Calu3 (cell line): Measurements from ENCODE around the gene ETV5. TPM values are rescaled to one million over a fixed set of nuclear protein-coding genes. Genes with fewer than 3 reads are reported as not detected.

Source experiments
- BruUV-seq: library from RNA; stranded (reverse); fragments of 400-500 nt; replicated peaks from 2 replicates; lab custom pipeline; 2021; lab: Mats Ljungman, UMichigan
- CTCF ChIA-PET: fragments of 300-600 bp; sonication (Branson Sonifier 250); formaldehyde crosslinking; loops from one replicate; lab custom pipeline; 2022; ENCODE audit warnings: antibody characterized with exemption; lab: Charles Lee
- DNase-seq: peaks from one replicate; pipeline ENCODE4 v3.0.0; 2022
- H3K27ac Mint-ChIP-seq: one replicate; pipeline ENCODE4 v1.8.0; 2022; ENCODE audit warnings: mixed read lengths; ENCODE audit not compliant: unreplicated experiment
- H3K27me3 Mint-ChIP-seq: one replicate; pipeline ENCODE4 v1.8.0; 2022; ENCODE audit warnings: mixed read lengths; ENCODE audit not compliant: unreplicated experiment
- H3K36me3 Mint-ChIP-seq: one replicate; pipeline ENCODE4 v1.8.0; 2022; ENCODE audit warnings: mild to moderate bottlenecking, moderate library complexity, mixed read lengths; ENCODE audit not compliant: insufficient read depth, unreplicated experiment
- H3K4me1 Mint-ChIP-seq: one replicate; pipeline ENCODE4 v1.8.0; 2022; ENCODE audit warnings: mild to moderate bottlenecking, low read depth, mixed read lengths; ENCODE audit not compliant: unreplicated experiment
- H3K4me3 Mint-ChIP-seq: one replicate; pipeline ENCODE4 v1.8.0; 2022; ENCODE audit warnings: mild to moderate bottlenecking, low read depth, moderate library complexity, mixed read lengths; ENCODE audit not compliant: unreplicated experiment
- H3K9me3 Mint-ChIP-seq: one replicate; pipeline ENCODE4 v1.8.0; 2022; ENCODE audit warnings: low read depth, mixed read lengths; ENCODE audit not compliant: unreplicated experiment
- CTCF ChIP-seq: fragments of 200-600 bp; IDR thresholded peaks from one replicate; pipeline ENCODE4 v1.8.0; 2022; ENCODE audit warnings: antibody characterized with exemption; ENCODE audit not compliant: unreplicated experiment
- intact Hi-C: fragments of 100-400 bp; cut with micrococcal nuclease; formaldehyde crosslinking; loops from one replicate; pipeline ENCODE4 v1.10.0; 2022; ENCODE audit not compliant: unreplicated experiment
- total RNA-seq: library from RNA; stranded (reverse); gene quantifications from 2 replicates; pipeline ENCODE4 v1.2.3, GENCODE V29; 2022

Gene ETV5
- total RNA-seq, 1 experiment from 2014 or later, result 108 TPM

- Mint-ChIP-seq H3K4me3 (no peak overlapping the region), H3K27me3 (no peaks in the 10 kb centered on the region), H3K27ac (no peak overlapping the region), H3K4me1 (no peaks in the 10 kb centered on the region), H3K36me3 (peaks cover 37% of the 10 kb centered on the region), H3K9me3 (peaks cover 5% of the 10 kb centered on the region)
- no TSS peak for BruUV-seq
- TF ChIP-seq CTCF, result no peak
- CTCF ChIA-PET, result no interaction called here
- no peak for DNase-seq
- intact Hi-C loops, result no loop called here
Measured at GRCh38 chr3:186073641-186074040, 35.2 kb downstream of the ETV5 start.

- intact Hi-C loops, result no loop called here
- peaks cover 5% of the 10 kb centered on the region for H3K9me3 Mint-ChIP-seq
- H3K27ac Mint-ChIP-seq, result no peak overlapping the region
- H3K4me1 Mint-ChIP-seq, result no peaks in the 10 kb centered on the region
- H3K4me3 Mint-ChIP-seq, result no peak overlapping the region
- BruUV-seq, result no TSS peak
- no peak for DNase-seq
- TF ChIP-seq CTCF, result no peak
- H3K27me3 Mint-ChIP-seq, result no peaks in the 10 kb centered on the region
- peaks cover 48% of the 10 kb centered on the region for H3K36me3 Mint-ChIP-seq
- CTCF ChIA-PET, result no interaction called here
Measured at GRCh38 chr3:186070996-186071395, 37.9 kb downstream of the ETV5 start.

- CTCF ChIA-PET, result no interaction called here
- no TSS peak for BruUV-seq
- H3K4me1 Mint-ChIP-seq, result no peaks in the 10 kb centered on the region
- no peak overlapping the region for H3K4me3 Mint-ChIP-seq
- TF ChIP-seq CTCF, result no peak
- DNase-seq, result no peak
- H3K27me3 Mint-ChIP-seq, result no peaks in the 10 kb centered on the region
- intact Hi-C loops, result no loop called here
- H3K27ac Mint-ChIP-seq, result no peak overlapping the region
- H3K9me3 Mint-ChIP-seq, result peaks cover 5% of the 10 kb centered on the region
- peaks cover 53% of the 10 kb centered on the region for H3K36me3 Mint-ChIP-seq
Measured at GRCh38 chr3:186070550-186070949, 38.3 kb downstream of the ETV5 start.

- peaks cover 51% of the 10 kb centered on the region for H3K36me3 Mint-ChIP-seq
- no TSS peak for BruUV-seq
- H3K4me3 Mint-ChIP-seq, result no peak overlapping the region
- H3K27me3 Mint-ChIP-seq, result no peaks in the 10 kb centered on the region
- no peak for TF ChIP-seq CTCF
- H3K27ac Mint-ChIP-seq, result no peak overlapping the region
- H3K4me1 Mint-ChIP-seq, result no peaks in the 10 kb centered on the region
- intact Hi-C loops, result no loop called here
- H3K9me3 Mint-ChIP-seq, result peaks cover 5% of the 10 kb centered on the region
- no peak for DNase-seq
- CTCF ChIA-PET, result interaction anchor here (0.8 kb wide), 1 partner anchor 45 kb away, joined by 8 read pairs; no protein-coding TSS in a partner anchor
Measured at GRCh38 chr3:186070133-186070532, 38.8 kb downstream of the ETV5 start.
